GM21529 (cell line): ENCODE measurements around the gene OR2AJ1.

Experiments used
- ATAC-seq: cut with Tn5 transposase; IDR thresholded peaks from one replicate; pipeline ENCODE4 v1.9.1; 2021; ENCODE audit not compliant: unreplicated experiment

The OR2AJ1 gene

DNA sequence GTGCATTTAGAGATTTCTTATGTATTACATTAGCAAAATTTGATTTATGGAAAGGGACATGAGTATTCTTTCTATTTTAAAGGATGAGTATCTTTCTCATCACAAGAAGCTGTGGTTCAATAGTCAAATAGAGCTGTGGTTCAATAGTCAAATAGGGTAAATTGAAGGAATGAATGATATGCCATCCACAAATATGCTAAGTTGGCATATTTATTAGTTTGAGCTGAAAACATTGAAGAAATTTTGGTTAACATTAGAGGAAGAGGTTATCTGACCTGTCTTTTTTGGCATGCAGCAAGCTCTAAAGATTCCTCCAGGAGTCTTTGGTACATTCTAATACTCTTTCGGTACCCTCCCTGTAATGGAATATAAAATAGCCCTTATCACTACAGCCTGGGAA, 28.7 kb downstream of the OR2AJ1 start:
- no peak for ATAC-seq

- no peak for ATAC-seq
Observed at GRCh38 chr1:247961791-247962190, 37.1 kb downstream of the OR2AJ1 start.

- no peak for ATAC-seq
Observed at GRCh38 chr1:247962911-247963588, 38.4 kb downstream of the OR2AJ1 start.

- no peak for ATAC-seq
Observed at GRCh38 chr1:247964933-247965332, 40.2 kb downstream of the OR2AJ1 start, which contains the start of gene OR2AK2. OR2AK2 (plus strand) TSS chr1:247965233; CDS start chr1:247965377, 144 bp downstream.

DNA sequence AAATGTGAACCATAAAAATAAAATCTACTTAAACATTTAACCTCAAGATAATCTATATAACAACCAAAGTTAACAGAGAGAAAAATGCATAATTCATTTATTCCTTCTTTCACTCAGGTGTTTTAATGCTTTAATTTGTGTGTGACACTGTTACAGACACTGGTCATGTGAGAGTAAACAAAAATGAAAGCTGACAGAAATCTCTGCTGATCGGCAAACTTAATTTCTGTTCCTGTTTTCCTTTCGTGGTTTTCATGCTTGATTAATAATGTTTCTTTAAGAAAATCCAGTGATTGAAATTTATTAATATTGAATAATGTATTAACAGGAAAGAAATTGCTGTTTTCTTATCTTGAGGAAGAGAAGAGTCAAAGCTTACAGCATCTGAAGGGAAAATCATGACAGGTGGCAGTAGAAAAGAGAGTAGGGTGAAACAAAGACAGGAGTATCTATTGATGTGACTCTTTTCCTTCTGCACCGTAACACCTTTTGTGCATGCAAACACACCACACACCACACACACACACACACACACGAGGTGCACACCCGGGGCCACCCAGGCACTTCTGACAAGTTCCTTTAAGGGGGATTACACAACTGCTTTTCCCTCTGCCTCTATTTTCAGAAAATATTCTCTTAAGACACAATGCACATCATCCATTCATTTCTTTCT, 42.0 kb downstream of the OR2AJ1 start:
- peak; percentile 83 for ATAC-seq
